HepG2 (cell line): ENCODE measurements around the gene MPP3. TPM values are rescaled to one million over a fixed set of nuclear protein-coding genes. Genes with fewer than 3 reads are reported as not detected.

Experiments
- AKNA ChIP-seq: sonication (generic); formaldehyde crosslinking; IDR thresholded peaks from 2 replicates; pipeline ENCODE4 v1.4.0; 2020; ENCODE audit warnings: missing genetic modification reagents, borderline replicate concordance
- BRF2 ChIP-seq: sonication (generic); formaldehyde crosslinking; IDR thresholded peaks from 2 replicates; pipeline ENCODE4 v1.8.1; 2022; ENCODE audit warnings: mild to moderate bottlenecking, missing genetic modification reagents
- CENPBD1 ChIP-seq: sonication (generic); formaldehyde crosslinking; IDR thresholded peaks from 2 replicates; pipeline ENCODE4 v1.8.0; 2022; ENCODE audit warnings: missing genetic modification reagents, low read depth, mild to moderate bottlenecking, borderline replicate concordance
- GABPA ChIP-seq, 2 experiments: IDR thresholded peaks; 2 replicates each; pipeline ENCODE4 v1.6.1; 2011 to 2016; ENCODE audit warnings: low read depth in 2 of 2, low read length in 1 of 2, missing biosample characterization in 1 of 2, missing genetic modification characterization in 1 of 2
- KLF6 ChIP-seq: IDR thresholded peaks from 2 replicates; pipeline ENCODE4 v1.8.0; 2016; ENCODE audit warnings: missing biosample characterization, missing genetic modification reagents
- MTA3 ChIP-seq: sonication (generic); formaldehyde crosslinking; IDR thresholded peaks from 2 replicates; pipeline ENCODE4 v1.4.0; 2020; ENCODE audit warnings: missing genetic modification reagents
- NAIF1 ChIP-seq: sonication (generic); formaldehyde crosslinking; IDR thresholded peaks from 2 replicates; pipeline ENCODE4 v1.5.0; 2020; ENCODE audit warnings: mild to moderate bottlenecking, missing genetic modification reagents, borderline replicate concordance
- NR2F6 ChIP-seq, 2 experiments: IDR thresholded peaks; 2 replicates each; pipeline ENCODE4 v1.6.1; 2016; ENCODE audit warnings: antibody characterized with exemption in 1 of 2, mild to moderate bottlenecking in 1 of 2
- PRMT3 ChIP-seq: sonication (generic); formaldehyde crosslinking; IDR thresholded peaks from 2 replicates; pipeline ENCODE4 v1.8.1; 2022; ENCODE audit warnings: low read depth, mild to moderate bottlenecking, moderate library complexity, missing genetic modification reagents, borderline replicate concordance
- RAD21 ChIP-seq: fragments of 450-650 bp; formaldehyde crosslinking; IDR thresholded peaks from 2 replicates; pipeline ENCODE4 v1.5.0; 2020; ENCODE audit warnings: mild to moderate bottlenecking
- SNAPC2 ChIP-seq: sonication (generic); formaldehyde crosslinking; IDR thresholded peaks from 2 replicates; pipeline ENCODE4 v1.8.1; 2022; ENCODE audit warnings: mild to moderate bottlenecking, missing genetic modification reagents
- TARDBP ChIP-seq: sonication (generic); formaldehyde crosslinking; IDR thresholded peaks from 2 replicates; pipeline ENCODE4 v1.8.0; 2022; ENCODE audit warnings: mild to moderate bottlenecking, missing genetic modification reagents
- TRIM22 ChIP-seq: fragments of 450-650 bp; IDR thresholded peaks from 2 replicates; pipeline ENCODE4 v1.6.1; 2017
- ZBTB7A ChIP-seq: sonication (generic); formaldehyde crosslinking; IDR thresholded peaks from 2 replicates; pipeline ENCODE4 v1.8.0; 2022; ENCODE audit warnings: mild to moderate bottlenecking, missing genetic modification reagents
- ZNF101 ChIP-seq: sonication (generic); formaldehyde crosslinking; IDR thresholded peaks from 2 replicates; pipeline ENCODE4 v1.4.0; 2020; ENCODE audit warnings: mild to moderate bottlenecking, low read depth, missing genetic modification reagents, borderline replicate concordance
- ZNF512B ChIP-seq: sonication (generic); formaldehyde crosslinking; IDR thresholded peaks from 2 replicates; pipeline ENCODE4 v1.5.1; 2020; ENCODE audit warnings: missing genetic modification reagents, mild to moderate bottlenecking, borderline replicate concordance
- ZNF564 ChIP-seq: sonication (generic); formaldehyde crosslinking; IDR thresholded peaks from 2 replicates; pipeline ENCODE4 v1.8.1; 2023; ENCODE audit warnings: mild to moderate bottlenecking, missing genetic modification reagents
- ZNF605 ChIP-seq: sonication (generic); formaldehyde crosslinking; IDR thresholded peaks from 2 replicates; pipeline ENCODE4 v1.8.0; 2022; ENCODE audit warnings: mild to moderate bottlenecking, missing genetic modification reagents
- ZNF761 ChIP-seq: sonication (generic); formaldehyde crosslinking; conservative IDR thresholded peaks from 2 replicates; pipeline ENCODE4 v1.4.0; 2020; ENCODE audit warnings: mild to moderate bottlenecking, missing genetic modification reagents
- polyA plus RNA-seq, 8 experiments: library from polyadenylated mRNA; depleted of rRNA in 3 of 8; stranded (reverse) in 7 of 8; unstranded in 1 of 8; fragments of >200 nt; fragmentation: Illumina TruSeq in 4 of 8; extraction: Trizol in 4 of 8; gene quantifications; 2 replicates each; pipeline versions ENCODE4 v1.2.1 to v1.2.3, GENCODE V29; 2011 to 2016; ENCODE audit warnings: low read depth in 4 of 8, missing spikeins in 1 of 8, mixed read lengths in 1 of 8; ENCODE audit not compliant: insufficient read depth in 1 of 8
- total RNA-seq, 5 experiments: library from RNA; depleted of rRNA; stranded (reverse); fragments of >200 nt; fragmentation: Illumina TruSeq; extraction: Trizol; gene quantifications; 2 replicates each; pipeline ENCODE4 v1.2.3, GENCODE V29; 2016; ENCODE audit warnings: low read depth in 1 of 5

Gene MPP3
- total and polyA plus RNA-seq, 2 of the 13 experiments (the other 11 are each of a cell fraction or from before 2014, with no cell fraction given), result 0.91 to 1.8 TPM

- TF ChIP-seq TARDBP (CRISPR knock-in tag) (peak; percentile 89), ZNF761 (CRISPR knock-in tag) (no peak), TRIM22 (no peak), GABPA (IDR thresholded peaks at IDR 0.05; ENCODE audit: low read depth, low read length) (no peak), GABPA (CRISPR knock-in tag; IDR thresholded peaks at IDR 0.05; ENCODE audit: low read depth) (no peak), ZNF101 (CRISPR knock-in tag) (no peak), NR2F6 (IDR thresholded peaks at IDR 0.05) (no peak), NR2F6 (CRISPR knock-in tag; IDR thresholded peaks at IDR 0.05) (peak; percentile 63; the same call in 1 of the 2 replicates), SNAPC2 (CRISPR knock-in tag) (no peak), KLF6 (CRISPR knock-in tag) (peak; percentile 61; the same call in 1 of the 2 replicates), RAD21 (CRISPR knock-in tag) (peak; percentile 100), AKNA (no peak), ZBTB7A (CRISPR knock-in tag) (no peak), CENPBD1 (CRISPR knock-in tag) (no peak), MTA3 (no peak), ZNF512B (CRISPR knock-in tag) (0 out of 2 replicates have a peak, but pooled peaks have one; percentile 57), PRMT3 (CRISPR knock-in tag) (no peak), ZNF564 (CRISPR knock-in tag) (no peak), ZNF605 (CRISPR knock-in tag) (peak; percentile 34; the same call in 1 of the 2 replicates), BRF2 (no peak), NAIF1 (CRISPR knock-in tag) (no peak)
These were observed 72.6 kb downstream of the MPP3 start (continued) for GRCh38 chr17:43760254-43760852.
